ENCODE results near the gene KIAA1671.

DNA sequence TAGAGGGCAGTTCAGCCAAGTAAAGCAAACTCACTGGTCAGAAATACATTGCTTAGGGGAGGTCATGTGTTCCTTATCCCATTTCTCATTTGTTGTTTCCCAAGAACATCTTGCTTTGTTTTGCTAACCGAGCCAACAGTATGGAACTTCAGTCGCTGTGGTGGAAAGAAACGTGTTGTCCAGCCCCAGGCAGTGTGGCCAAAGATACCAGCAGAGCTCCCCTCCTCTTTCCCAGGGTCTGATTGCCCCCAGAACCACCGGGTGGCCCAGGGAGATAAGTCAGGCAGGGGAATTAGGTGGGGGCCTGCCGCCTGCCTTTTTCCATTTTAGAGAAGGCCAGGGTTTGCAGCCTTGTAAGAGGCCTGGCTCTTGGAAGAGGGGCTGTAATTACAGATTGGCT, 148.4 kb downstream of the KIAA1671 start:
- TF ChIP-seq, protein P1, sequence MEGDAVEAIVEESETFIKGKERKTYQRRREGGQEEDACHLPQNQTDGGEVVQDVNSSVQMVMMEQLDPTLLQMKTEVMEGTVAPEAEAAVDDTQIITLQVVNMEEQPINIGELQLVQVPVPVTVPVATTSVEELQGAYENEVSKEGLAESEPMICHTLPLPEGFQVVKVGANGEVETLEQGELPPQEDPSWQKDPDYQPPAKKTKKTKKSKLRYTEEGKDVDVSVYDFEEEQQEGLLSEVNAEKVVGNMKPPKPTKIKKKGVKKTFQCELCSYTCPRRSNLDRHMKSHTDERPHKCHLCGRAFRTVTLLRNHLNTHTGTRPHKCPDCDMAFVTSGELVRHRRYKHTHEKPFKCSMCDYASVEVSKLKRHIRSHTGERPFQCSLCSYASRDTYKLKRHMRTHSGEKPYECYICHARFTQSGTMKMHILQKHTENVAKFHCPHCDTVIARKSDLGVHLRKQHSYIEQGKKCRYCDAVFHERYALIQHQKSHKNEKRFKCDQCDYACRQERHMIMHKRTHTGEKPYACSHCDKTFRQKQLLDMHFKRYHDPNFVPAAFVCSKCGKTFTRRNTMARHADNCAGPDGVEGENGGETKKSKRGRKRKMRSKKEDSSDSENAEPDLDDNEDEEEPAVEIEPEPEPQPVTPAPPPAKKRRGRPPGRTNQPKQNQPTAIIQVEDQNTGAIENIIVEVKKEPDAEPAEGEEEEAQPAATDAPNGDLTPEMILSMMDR (IDR thresholded peaks at IDR 0.05 in 8 of 11, conservative IDR thresholded peaks at IDR 0.05 in 3 of 11): no peak
- TF ChIP-seq POLR2AphosphoS5 (IDR thresholded peaks at IDR 0.05): no peak
- no peak for TF ChIP-seq POLR2A (IDR thresholded peaks at IDR 0.05)

All from spleen (tissue), 7 donors.